AG04449 (cell line): ENCODE results near the gene SYNRG.
"Not testable (repeated sequence)": the region's sequence is repeated elsewhere in the genome, so short reads cannot be mapped to it uniquely, and the experiment has no call there.

Source experiments
- CTCF ChIA-PET: fragments of 350-600 bp; formaldehyde crosslinking; extraction: SDS; loops from one replicate; lab custom pipeline; 2021; ENCODE audit warnings: antibody characterized with exemption; lab: Yijun Ruan, JAX
- POLR2A ChIA-PET: fragments of 400-600, 350-600 bp; formaldehyde crosslinking; extraction: SDS; loops from one replicate; lab custom pipeline; 2020; ENCODE audit warnings: antibody characterized with exemption, inconsistent platforms; lab: Yijun Ruan, JAX
- DNase-seq: peaks from one replicate; pipeline ENCODE4 v3.0.0-alpha.2; 2010; ENCODE audit warnings: low read depth, low spot score
- H3K4me3 ChIP-seq: 2 replicates; pipeline ENCODE4 v1.5.1; 2011; ENCODE audit warnings: low read depth, mild to moderate bottlenecking, control low read depth, low read length
- CTCF ChIP-seq: IDR thresholded peaks from one replicate; pipeline ENCODE4 v1.5.1; 2011; ENCODE audit warnings: mild to moderate bottlenecking, moderate library complexity, low read length, control low read depth, inconsistent platforms; ENCODE audit not compliant: insufficient read depth; ENCODE audit errors: missing control alignments

Gene SYNRG

GRCh38 chr17:37614823-37615222, 5.6 kb upstream of the SYNRG start:
- H3K4me3 ChIP-seq: no peak overlapping the region
- POLR2A ChIA-PET: no interaction called here
- no peak for DNase-seq
- TF ChIP-seq CTCF: no peak
- CTCF ChIA-PET: no interaction called here

- H3K4me3 ChIP-seq: no peak overlapping the region
- TF ChIP-seq CTCF: no peak
- POLR2A ChIA-PET: no interaction called here
- CTCF ChIA-PET: interaction anchor here (0.6 to 2.2 kb wide), 5 partner anchors 11 to 209 kb away, joined by 3 to 9 read pairs (median 5); no protein-coding TSS in a partner anchor
- DNase-seq: peak; percentile 45
These were observed 5.2 kb upstream of the SYNRG start for GRCh38 chr17:37614391-37614790.

- no peak overlapping the region for H3K4me3 ChIP-seq
- POLR2A ChIA-PET: no interaction called here
- CTCF ChIA-PET: interaction anchor here (0.8 to 3.1 kb wide), 2 partner anchors 205 to 206 kb away, joined by 5 to 18 read pairs; no protein-coding TSS in a partner anchor
- no peak for TF ChIP-seq CTCF
- no peak for DNase-seq
These were observed 1.8 kb upstream of the SYNRG start for GRCh38 chr17:37610971-37611370.

GRCh38 chr17:37610041-37610420, 813 bp upstream of the SYNRG start:
- POLR2A ChIA-PET: interaction anchor here (0.6 to 0.9 kb wide), 2 partner anchors 12 to 54 kb away, joined by 3 to 5 read pairs; no protein-coding TSS in a partner anchor
- H3K4me3 ChIP-seq, DNase-seq: not testable (repeated sequence)
- CTCF ChIA-PET: interaction anchor here (0.8 to 3.1 kb wide), 11 partner anchors 12 to 283 kb away, joined by 3 to 18 read pairs (median 3); no protein-coding TSS in a partner anchor

GRCh38 chr17:37608351-37609169, 658 bp downstream of the SYNRG start:
- ChIA-PET CTCF (interaction anchor here (0.6 to 3.1 kb wide), 17 partner anchors 8 to 1007 kb away, joined by 3 to 18 read pairs (median 4); partner anchors contain the start of gene MRM1), POLR2A (interaction anchor here (0.8 to 1.1 kb wide), 3 partner anchors 9 to 208 kb away, joined by 3 to 4 read pairs (median 3); no protein-coding TSS in a partner anchor)
- no peak for TF ChIP-seq CTCF
- DNase-seq: no peak
- peak overlapping the region; percentile 87 for H3K4me3 ChIP-seq

GRCh38 chr17:37607637-37608331, 1.4 kb downstream of the SYNRG start:
- DNase-seq: no peak
- POLR2A ChIA-PET: no interaction called here
- peak overlapping the region; percentile 87 for H3K4me3 ChIP-seq
- no peak for TF ChIP-seq CTCF
- CTCF ChIA-PET: interaction anchor here (0.9 to 3.1 kb wide), 5 partner anchors 9 to 209 kb away, joined by 4 to 18 read pairs (median 5); no protein-coding TSS in a partner anchor
